GM21737 (cell line): ENCODE results near the gene CLASP2.
A peak's percentile ranks its signal among the peaks of the same experiment; 100 is the strongest.
"Not testable (repeated sequence)": the region's sequence is repeated elsewhere in the genome, so short reads cannot be mapped to it uniquely, and the experiment has no call there.

Experiments
- ATAC-seq: cut with Tn5 transposase; IDR thresholded peaks from one replicate; pipeline ENCODE4 v1.9.1; 2021; ENCODE audit warnings: mild to moderate bottlenecking, moderate library complexity; ENCODE audit not compliant: unreplicated experiment

The CLASP2 gene

DNA sequence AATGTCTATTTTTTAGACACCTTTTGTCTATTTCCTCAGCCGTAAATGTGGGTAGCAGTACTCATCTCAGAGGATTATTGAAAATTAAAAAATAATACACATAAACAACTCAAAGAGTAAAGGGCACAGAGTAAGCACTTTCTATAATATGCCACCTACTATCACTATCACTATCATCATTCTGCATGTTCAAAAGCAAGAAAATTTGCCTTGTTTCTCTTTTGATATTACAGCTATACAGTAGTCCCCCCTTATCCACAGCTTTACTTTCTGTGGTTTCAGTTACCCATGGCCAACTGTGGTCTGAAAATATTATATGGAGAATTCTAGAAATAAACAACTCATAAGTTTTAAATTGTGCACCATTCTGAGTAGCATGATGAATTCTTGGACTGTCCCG is 27.7 kb downstream of the CLASP2 start:
- ATAC-seq, result no peak

DNA sequence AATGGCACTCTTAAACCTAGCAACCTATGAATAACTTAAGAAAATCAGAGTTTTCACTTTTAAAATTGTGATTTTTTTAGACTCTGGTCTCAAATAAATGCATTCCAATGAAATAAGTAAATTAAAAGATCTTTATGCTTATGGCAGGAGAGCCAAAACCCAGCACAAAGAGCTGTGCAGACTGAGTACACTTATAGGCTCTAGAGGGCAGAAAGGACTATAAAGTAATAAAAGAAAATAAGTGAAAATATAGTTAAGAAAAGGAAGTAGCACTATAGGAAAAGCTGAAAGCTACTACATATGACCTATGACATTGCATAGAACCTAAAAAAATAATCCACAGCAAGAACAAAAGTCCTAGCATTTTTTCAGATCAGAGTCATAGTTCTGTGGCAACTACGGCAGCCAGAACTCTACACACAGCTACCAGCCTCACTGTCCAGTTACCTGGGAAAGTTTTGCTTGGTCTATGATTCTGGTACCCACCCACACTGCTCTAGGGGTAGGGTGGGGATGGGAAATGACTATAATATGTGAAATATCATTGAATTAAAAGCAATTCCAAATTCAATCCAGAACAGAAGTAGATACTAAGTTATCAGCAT is 30.5 kb downstream of the CLASP2 start:
- no peak for ATAC-seq

- ATAC-seq, result no peak
These were observed 35.3 kb downstream of the CLASP2 start for GRCh38 chr3:33682770-33683169.

GRCh38 chr3:33681667-33682066 is 36.4 kb downstream of the CLASP2 start:
- no peak for ATAC-seq

DNA sequence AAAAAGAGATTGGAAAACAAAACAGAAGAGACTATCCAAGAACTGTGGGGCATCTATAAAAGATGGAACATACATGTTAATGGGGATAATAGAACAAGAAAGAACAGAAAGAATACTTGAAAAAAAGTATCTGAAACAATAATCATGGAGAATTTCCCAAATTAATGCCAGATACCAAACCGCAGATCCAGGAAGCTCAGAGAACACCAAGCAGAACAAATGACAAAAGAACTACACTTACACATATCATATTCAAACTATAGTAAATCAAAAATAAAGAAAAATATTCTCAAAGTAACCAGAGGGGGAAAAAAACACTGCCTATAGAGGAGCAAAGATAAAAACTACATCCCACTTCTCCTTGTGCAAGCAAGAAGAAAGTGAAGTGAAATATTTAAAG is 40.0 kb downstream of the CLASP2 start:
- ATAC-seq, result no peak

DNA sequence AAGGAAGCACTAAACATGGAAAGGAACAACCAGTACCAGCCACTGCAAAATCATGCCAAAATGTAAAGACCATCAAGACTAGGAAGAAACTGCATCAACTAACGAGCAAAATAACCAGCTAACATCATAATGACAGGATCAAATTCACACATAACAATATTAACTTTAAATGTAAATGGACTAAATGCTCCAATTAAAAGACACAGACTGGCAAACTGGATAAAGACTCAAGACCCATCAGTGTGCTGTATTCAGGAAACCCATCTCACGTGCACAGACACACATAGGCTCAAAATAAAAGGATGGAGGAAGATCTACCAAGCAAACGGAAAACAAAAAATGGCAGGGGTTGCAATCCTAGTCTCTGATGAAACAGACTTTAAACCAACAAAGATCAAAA is 44.6 kb downstream of the CLASP2 start:
- not testable (repeated sequence) for ATAC-seq

GRCh38 chr3:33668618-33669017 is 49.4 kb downstream of the CLASP2 start:
- ATAC-seq, result no peak

DNA sequence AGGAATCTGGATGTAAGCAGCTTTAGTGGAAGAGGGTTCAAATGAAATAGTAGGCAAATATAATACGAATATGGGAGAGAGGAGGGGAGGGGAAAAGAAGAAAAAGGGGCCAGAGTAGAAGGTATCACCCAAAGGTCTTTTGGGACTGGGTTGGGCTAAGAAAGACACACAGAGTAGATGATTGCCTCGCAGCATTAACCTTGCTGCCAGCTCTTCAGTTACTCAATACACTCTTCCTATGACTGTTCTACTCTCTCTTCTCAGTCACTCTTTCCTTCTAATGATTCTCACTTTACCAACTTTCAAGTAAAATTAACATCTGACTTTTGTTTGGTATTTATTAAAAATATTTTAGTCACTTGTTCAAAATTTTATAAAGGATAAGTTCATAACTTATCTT is 52.8 kb downstream of the CLASP2 start:
- no peak for ATAC-seq

DNA sequence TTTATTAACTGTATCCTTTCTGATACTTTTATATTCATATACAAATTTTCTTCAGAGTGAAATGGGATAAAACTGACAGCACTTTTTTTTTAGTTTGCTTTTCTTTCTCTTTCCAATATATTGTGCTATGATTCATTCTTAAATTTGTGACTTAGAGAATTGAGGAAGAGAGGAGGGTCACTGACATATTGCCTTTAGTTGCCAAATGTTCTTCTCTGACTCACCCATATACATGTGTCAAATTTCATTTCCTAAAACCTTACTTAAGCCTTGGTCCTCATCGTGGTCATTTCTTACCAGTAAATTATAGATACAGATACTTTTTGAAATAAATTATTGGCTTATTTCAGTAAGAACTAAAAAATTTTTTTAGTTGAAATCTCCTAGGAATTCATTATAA is 53.9 kb downstream of the CLASP2 start:
- ATAC-seq, result no peak

DNA sequence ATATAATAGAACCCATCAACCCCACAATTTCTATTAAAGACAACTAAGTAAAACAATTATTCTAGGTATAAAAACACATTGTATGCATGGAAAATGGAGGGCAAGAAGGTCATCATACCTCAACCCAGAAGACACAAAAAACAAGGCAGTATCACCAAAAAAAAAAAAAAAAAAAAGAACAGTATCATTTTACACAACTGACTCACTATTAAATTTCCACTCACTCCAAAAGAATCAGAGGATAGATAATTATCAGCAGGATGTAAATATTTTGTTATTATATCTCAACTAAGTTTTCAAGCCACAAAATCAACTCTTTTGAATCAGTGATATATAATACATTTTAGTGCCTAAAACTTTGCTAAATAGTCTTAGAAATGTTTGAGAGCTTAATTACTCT is 55.0 kb downstream of the CLASP2 start:
- ATAC-seq, result no peak

DNA sequence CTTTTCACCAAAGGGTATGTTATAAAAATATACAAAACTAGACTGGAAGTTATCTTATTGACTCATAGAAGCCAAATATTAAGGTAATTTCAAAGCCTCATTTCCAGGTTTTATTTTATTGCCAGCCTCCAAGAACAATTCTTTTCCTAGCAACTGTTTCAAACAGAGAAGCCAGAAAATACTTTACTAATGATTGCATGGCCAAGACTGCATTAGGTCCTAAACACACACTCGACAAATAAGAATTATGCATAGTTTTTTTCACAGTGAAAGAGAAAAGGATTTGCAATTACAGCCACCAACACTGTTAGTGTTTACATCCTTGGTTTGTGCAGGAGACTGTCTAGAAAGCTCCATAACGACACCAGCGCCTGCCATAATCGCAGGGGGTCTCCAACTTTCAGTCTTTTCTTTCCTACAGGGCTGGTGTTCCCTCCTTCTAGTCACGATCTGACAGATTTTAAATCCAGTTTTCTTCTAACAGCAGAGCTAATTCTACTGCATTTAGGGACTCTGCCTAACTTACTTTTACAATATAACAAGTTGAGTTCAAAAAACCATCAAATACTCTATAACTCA is 58.1 kb downstream of the CLASP2 start:
- no peak for ATAC-seq

GRCh38 chr3:33658991-33659848 is 58.8 kb downstream of the CLASP2 start:
- peak; percentile 94 for ATAC-seq

- peak; percentile 16 for ATAC-seq
These were observed 59.4 kb downstream of the CLASP2 start for GRCh38 chr3:33658621-33658990.

DNA sequence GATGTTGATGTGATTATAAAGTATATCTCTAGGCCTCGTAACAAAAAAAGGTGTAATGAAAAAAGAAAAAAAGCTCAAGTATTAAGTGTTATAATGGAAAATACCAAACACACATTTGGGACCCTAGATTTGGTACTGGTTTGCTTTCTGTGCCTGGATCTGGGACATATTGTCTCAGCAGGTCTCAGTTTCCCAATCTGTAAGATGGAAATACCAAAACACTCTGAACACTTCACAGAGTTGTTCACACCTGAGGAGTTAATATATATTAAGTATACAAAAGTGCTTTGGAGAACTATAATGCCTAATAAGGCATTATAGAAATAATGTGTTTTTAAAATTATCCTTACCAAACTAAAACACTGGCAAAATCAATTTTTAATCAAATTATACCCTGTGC is 60.0 kb downstream of the CLASP2 start:
- no peak for ATAC-seq

DNA sequence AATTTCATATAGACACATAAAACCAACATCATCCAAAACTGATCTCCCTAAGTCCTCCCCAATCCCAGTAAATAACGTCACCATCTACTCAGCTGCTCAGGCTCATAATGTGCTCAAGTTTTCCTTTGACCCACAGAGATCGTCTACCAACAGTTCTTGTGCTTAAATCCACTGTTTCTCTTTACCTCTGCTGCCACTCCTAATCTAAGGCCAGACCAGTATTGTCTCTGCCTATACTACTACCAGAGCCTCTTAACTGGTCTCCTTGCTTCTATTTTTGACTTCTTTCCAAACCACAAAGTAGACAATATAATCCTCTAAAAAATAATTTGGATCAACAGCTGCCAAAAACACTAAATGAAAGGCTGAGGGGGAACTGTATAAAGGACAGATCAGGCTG is 65.3 kb downstream of the CLASP2 start:
- ATAC-seq, result no peak

- not testable (repeated sequence) for ATAC-seq
These were observed 67.0 kb downstream of the CLASP2 start for GRCh38 chr3:33651101-33651500.

DNA sequence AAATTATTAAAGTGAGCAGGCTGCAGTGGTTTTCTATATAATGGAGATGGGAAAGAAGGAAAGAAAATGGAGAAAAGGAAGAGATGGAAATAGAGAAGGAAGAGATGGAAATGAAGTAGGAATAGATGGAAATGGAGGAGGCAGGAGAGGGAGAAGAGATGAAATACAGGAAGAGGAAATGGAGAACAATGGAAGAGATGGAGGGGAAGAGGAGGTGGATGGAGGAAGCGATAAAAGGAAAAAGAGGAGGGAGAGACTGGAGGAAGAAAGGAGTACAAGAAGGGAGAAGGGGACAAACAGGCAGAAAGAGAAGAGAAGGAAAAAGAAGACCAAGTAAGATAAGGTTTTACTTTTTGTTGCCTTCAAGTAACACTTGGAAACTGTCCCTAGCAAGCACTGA is 67.6 kb downstream of the CLASP2 start:
- no peak for ATAC-seq

DNA sequence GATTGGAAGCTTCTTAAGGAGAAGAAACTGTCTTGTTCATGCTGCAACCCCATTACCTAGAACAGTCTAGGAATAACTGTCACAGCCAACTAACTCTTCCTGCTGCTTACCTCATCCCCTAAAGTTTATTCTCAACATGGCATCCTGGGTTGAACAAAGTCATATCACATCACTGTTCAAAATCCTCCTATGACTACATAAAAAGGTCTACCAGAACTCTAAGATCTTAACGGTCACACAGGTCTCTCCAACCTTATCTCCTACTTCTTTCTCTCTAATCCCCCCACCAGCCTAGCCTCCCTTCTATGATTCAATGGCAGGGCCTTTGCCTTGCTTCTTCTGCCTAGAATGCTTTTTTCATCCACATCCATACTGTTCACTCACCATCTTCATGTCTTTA is 69.3 kb downstream of the CLASP2 start:
- ATAC-seq, result no peak

DNA sequence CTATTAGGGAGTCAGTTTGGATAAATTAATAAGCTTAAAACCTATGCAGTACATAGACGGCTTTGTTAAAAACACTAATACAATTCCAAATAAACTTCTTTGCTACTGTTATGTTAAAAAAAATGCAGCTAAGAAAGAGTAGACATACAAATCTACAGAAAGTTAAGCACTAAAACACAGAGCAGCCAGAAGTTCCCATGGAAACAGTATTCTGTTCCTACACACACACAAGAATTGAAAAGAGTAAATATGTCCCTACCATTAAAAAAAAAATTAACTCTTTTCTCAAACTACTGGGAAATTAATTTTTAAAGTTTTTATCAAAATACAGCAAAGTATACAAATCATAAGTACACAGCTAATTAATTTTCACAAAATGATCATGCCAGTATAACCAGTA is 71.6 kb downstream of the CLASP2 start:
- no peak for ATAC-seq

- ATAC-seq, result no peak
These were observed 72.9 kb downstream of the CLASP2 start for GRCh38 chr3:33645060-33645647.

GRCh38 chr3:33644582-33644981 is 73.5 kb downstream of the CLASP2 start:
- ATAC-seq, result no peak

DNA sequence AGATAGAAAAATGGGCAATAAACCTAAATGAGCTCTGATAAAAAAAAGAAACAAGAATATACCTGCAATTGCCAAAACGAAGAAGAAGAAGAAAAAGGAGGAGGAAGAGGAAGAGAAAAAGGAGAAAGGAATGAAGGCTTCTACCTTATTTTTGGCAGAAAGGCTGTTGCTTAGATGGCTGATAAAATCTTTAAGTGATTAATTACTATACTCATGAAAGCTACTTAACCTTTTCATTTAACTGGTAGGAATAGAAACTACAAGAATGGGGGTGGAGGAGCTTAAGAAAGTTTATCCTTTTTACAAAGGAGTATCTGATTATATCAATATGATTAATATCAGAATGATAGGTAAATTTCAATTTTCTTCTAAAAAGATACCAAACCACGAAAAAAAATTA is 75.2 kb downstream of the CLASP2 start:
- no peak for ATAC-seq
